ENCODE results near the gene NTM. TPM values are rescaled to one million over a fixed set of nuclear protein-coding genes. Genes with fewer than 3 reads are reported as not detected.

NTM gene
- polyA plus RNA-seq, 1 experiment, result 33.6 TPM

- POLR2A ChIA-PET, result no interaction called here
- CTCF ChIA-PET, result no interaction called here
- DNase-seq (ENCODE audit: low read depth), result no peak
- TF ChIP-seq CTCF (IDR thresholded peaks at IDR 0.05; ENCODE audit: insufficient read depth, low read depth, low read length), result no peak
- H3K36me3 ChIP-seq (ENCODE audit: control insufficient read depth, insufficient read depth, low read length), result no peaks in the 10 kb centered on the region
- no peak overlapping the region for H3K4me3 ChIP-seq (ENCODE audit: low read depth, low read length)
- peaks cover 2% of the 10 kb centered on the region; the same call in 1 of the 2 replicates for H3K27me3 ChIP-seq (ENCODE audit: control insufficient read depth, insufficient read depth, low read length)
Measured at GRCh38 chr11:131449036-131450019, 78.9 kb downstream of the NTM start.

- CTCF ChIA-PET, result no interaction called here
Measured at GRCh38 chr11:131454490-131454889, 84.1 kb downstream of the NTM start.

GRCh38 chr11:131454989-131455388, 84.6 kb downstream of the NTM start:
- Histone ChIP-seq H3K36me3 (ENCODE audit: control insufficient read depth, insufficient read depth, low read length) (no peaks in the 10 kb centered on the region), H3K27me3 (ENCODE audit: control insufficient read depth, insufficient read depth, low read length) (no peaks in the 10 kb centered on the region; the same call in 1 of the 2 replicates), H3K4me3 (ENCODE audit: low read depth, low read length) (no peak overlapping the region)
- TF ChIP-seq CTCF (IDR thresholded peaks at IDR 0.05; ENCODE audit: insufficient read depth, low read depth, low read length), result no peak
- DNase-seq (ENCODE audit: low read depth), result no peak
- ChIA-PET CTCF (no interaction called here), POLR2A (no interaction called here)

More at GRCh38 chr11:131454490-131454889, 84.1 kb downstream of the NTM start:
- Histone ChIP-seq H3K27me3 (ENCODE audit: control insufficient read depth, insufficient read depth, low read length) (no peaks in the 10 kb centered on the region; the same call in 1 of the 2 replicates), H3K36me3 (ENCODE audit: control insufficient read depth, insufficient read depth, low read length) (no peaks in the 10 kb centered on the region), H3K4me3 (ENCODE audit: low read depth, low read length) (no peak overlapping the region)
- no peak for TF ChIP-seq CTCF (IDR thresholded peaks at IDR 0.05; ENCODE audit: insufficient read depth, low read depth, low read length)
- DNase-seq (ENCODE audit: low read depth), result no peak
- POLR2A ChIA-PET, result no interaction called here

GRCh38 chr11:131455843-131456704, 85.7 kb downstream of the NTM start:
- no peak for TF ChIP-seq CTCF (IDR thresholded peaks at IDR 0.05; ENCODE audit: insufficient read depth, low read depth, low read length)
- ChIA-PET CTCF (no interaction called here), POLR2A (no interaction called here)
- Histone ChIP-seq H3K36me3 (ENCODE audit: control insufficient read depth, insufficient read depth, low read length) (no peaks in the 10 kb centered on the region), H3K27me3 (ENCODE audit: control insufficient read depth, insufficient read depth, low read length) (no peaks in the 10 kb centered on the region), H3K4me3 (ENCODE audit: low read depth, low read length) (no peak overlapping the region)
- no peak for DNase-seq (ENCODE audit: low read depth)

GRCh38 chr11:131457163-131457562, 86.7 kb downstream of the NTM start:
- DNase-seq (ENCODE audit: low read depth), result no peak
- Histone ChIP-seq H3K36me3 (ENCODE audit: control insufficient read depth, insufficient read depth, low read length) (no peaks in the 10 kb centered on the region), H3K27me3 (ENCODE audit: control insufficient read depth, insufficient read depth, low read length) (no peaks in the 10 kb centered on the region), H3K4me3 (ENCODE audit: low read depth, low read length) (no peak overlapping the region)
- ChIA-PET CTCF (no interaction called here), POLR2A (no interaction called here)
- TF ChIP-seq CTCF (IDR thresholded peaks at IDR 0.05; ENCODE audit: insufficient read depth, low read depth, low read length), result no peak

All from BJ (cell line).